DOHH2 (cell line): Measurements from ENCODE around the gene SFT2D1.

Experiments
- CTCF ChIP-seq: fragments of 200-600 bp; sonication (generic); IDR thresholded peaks from one replicate; pipeline ENCODE4 v1.5.1; 2014; ENCODE audit warnings: antibody characterized with exemption, mild to moderate bottlenecking, low read depth, low read length; ENCODE audit not compliant: poor library complexity, severe bottlenecking
- EZH2phosphoT487 ChIP-seq: fragments of 200-600 bp; sonication (generic); IDR thresholded peaks from 2 replicates; pipeline ENCODE4 v1.6.1; 2017; ENCODE audit warnings: borderline replicate concordance, mild to moderate bottlenecking, antibody characterized with exemption, low read length, moderate library complexity, mixed read lengths

DNA sequence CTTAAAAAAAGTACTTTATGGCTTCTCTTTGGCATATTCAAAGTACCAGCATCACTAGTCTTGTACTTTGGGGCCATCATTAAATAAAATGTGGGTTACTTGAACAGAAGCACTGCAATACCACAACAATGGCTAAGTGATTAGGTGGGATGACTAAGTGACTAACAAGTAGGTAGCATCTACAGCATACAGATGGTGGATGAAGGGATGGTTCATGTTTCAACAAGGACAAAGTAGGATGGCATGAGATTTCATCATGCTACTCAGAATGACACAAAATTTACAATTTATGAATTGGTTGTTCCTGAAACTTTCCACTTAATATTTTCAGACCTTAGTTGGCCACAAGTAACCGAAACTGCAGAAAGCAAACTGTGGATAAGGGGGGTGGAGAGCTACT is 32.7 kb upstream of the SFT2D1 start:
- no peak for TF ChIP-seq CTCF
- TF ChIP-seq EZH2phosphoT487: no peak
